Activated CD8-positive, alpha-beta memory T cell treated with anti-CD3 and anti-CD28 coated beads for 36 hours (primary cell): ENCODE data around the gene SCN1B. TPM values are rescaled to one million over a fixed set of nuclear protein-coding genes. Genes with fewer than 3 reads are reported as not detected.

ENCODE experiments used
- CTCF ChIA-PET: fragments of 350-600 bp; sonication (Branson Sonifier 250); formaldehyde crosslinking; loops from one replicate; lab custom pipeline; 2021; ENCODE audit warnings: antibody characterized with exemption; lab: Charles Lee
- POLR2A ChIA-PET: fragments of 350-600 bp; sonication (Branson Sonifier 250); formaldehyde crosslinking; loops from one replicate; lab custom pipeline; 2021; ENCODE audit warnings: antibody characterized with exemption; lab: Charles Lee
- total RNA-seq, 2 experiments: library from RNA; stranded (reverse); gene quantifications; one replicate each; pipeline ENCODE4 v1.2.3, GENCODE V29; 2021

The SCN1B gene
- total RNA-seq, 2 experiments from 2014 or later = 0.99 to 1.3 TPM

DNA sequence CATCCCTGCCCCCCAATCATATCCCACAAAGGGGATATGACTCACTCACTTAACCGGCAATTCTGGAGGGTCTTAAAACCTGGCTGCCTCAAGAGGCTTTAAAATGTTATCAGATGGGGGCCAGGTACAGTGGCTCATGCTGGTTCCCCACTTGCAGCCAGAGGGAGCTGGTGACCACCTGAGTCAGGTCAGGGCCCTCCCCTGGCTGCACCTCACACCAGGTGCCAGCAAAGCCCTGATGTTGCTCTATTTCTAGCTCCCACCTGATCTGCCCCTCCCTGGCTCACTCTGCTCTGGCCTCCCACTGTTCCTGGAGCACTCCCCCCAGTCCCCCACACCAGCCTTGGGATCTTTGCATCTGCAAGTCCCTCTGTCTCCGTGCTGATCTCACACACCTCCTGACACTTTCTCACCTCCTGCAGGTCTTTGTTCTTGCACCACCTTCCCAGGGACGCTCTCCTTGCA lies 25.5 kb downstream of the SCN1B start:
- ChIA-PET CTCF (interaction anchor here (0.6 to 1.6 kb wide), 4 partner anchors 12 to 1117 kb away, joined by 3 to 4 read pairs (median 4); no protein-coding TSS in a partner anchor), POLR2A (no interaction called here)

GRCh38 chr19:35056513-35057063 lies 26.3 kb downstream of the SCN1B start:
- ChIA-PET CTCF (interaction anchor here (1.6 kb wide), 1 partner anchor 85 kb away, joined by 4 read pairs; no protein-coding TSS in a partner anchor), POLR2A (no interaction called here)

DNA sequence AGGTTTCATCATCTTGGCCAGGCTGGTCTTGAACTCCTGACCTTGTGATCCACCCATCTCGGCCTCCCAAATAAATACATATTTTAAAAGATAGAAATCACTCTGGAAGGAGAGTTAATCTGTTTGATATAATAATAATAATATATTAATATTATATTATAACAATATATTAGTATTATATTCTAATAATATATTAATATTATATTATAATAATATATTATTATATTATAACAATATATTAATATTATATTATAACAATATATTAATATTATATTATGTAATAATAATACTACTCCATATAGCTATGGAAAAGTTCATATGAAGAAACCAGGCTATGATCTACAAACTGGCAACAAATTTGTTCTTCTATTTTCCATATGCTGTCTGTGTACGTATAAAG lies 28.1 kb downstream of the SCN1B start:
- POLR2A ChIA-PET = no interaction called here

DNA sequence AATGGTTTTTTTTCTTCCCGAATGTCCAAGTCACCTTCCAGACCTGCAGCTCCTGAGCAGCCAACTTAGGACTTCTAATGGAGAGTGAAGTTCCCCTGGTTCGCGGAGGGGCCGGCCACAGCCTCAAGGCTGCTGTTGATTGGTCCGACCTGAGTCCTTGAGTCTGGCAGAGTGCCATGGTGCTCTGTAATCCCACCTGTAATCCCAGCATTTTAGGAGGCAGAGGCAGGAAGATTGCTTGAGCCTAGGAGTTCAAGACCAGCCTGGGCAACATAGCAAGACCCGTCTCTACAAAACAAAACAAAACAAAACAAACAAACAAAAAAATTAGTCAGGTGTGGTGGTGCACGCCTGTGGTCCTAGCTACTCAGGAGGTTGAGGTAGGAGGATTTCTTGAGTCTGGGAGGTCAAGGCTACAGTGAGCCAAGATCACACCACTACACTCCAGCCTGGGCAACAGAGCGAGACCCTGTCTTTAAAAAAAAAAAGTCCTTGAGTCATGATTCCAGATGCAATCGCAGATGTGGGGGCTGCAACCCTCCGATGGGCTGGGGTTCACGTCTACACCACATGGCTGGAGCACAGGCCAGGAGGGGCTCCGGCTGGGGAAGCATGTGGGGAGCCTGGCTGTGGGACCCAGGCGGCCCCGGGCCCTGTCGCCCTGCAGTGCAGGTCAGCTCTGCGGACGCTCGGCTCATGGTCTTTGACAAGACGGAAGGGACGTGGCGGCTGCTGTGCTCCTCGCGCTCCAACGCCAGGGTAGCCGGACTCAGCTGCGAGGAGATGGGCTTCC lies 28.9 kb downstream of the SCN1B start:
- CTCF ChIA-PET = interaction anchor here (1.0 to 1.1 kb wide), 2 partner anchors 10 to 76 kb away, joined by 3 read pairs; partner anchors contain the start of gene LGI4
- POLR2A ChIA-PET = no interaction called here

More for the DNA sequence above, 28.1 kb downstream of the SCN1B start:
- CTCF ChIA-PET = interaction anchor here (1.0 to 1.1 kb wide), 2 partner anchors 10 to 77 kb away, joined by 3 read pairs; partner anchors contain the start of gene LGI4

DNA sequence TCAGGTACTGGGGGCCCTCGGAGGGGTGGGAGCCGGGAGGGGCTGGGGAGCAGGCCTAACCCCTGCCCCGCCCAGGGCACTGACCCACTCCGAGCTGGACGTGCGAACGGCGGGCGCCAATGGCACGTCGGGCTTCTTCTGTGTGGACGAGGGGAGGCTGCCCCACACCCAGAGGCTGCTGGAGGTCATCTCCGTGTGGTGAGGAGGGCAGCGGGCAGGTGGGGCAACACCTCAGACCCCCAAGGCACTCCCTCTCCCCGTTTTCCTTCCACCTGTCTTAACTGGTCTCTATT lies 29.5 kb downstream of the SCN1B start:
- CTCF ChIA-PET = no interaction called here
- POLR2A ChIA-PET = no interaction called here

DNA sequence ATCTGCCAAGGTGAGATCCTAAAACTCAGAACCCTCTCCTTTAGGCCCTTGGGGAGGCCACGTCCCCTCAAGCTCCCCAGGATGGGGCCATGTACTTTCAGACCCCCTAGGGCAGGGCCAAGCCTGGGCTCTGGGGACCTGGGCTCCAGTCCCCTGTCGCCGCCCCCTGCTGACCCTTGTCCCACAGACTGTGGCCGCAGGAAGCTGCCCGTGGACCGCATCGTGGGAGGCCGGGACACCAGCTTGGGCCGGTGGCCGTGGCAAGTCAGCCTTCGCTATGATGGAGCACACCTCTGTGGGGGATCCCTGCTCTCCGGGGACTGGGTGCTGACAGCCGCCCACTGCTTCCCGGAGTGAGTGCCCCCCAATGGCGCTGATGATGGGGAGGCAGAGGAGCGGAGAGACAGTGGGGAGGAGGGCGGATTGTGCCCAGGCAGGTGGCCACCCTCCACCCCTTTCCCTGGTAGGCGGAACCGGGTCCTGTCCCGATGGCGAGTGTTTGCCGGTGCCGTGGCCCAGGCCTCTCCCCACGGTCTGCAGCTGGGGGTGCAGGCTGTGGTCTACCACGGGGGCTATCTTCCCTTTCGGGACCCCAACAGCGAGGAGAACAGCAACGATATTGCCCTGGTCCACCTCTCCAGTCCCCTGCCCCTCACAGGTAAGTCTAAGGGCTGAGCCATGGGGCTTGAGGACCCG lies 30.0 kb downstream of the SCN1B start:
- POLR2A ChIA-PET = no interaction called here
- CTCF ChIA-PET = no interaction called here

DNA sequence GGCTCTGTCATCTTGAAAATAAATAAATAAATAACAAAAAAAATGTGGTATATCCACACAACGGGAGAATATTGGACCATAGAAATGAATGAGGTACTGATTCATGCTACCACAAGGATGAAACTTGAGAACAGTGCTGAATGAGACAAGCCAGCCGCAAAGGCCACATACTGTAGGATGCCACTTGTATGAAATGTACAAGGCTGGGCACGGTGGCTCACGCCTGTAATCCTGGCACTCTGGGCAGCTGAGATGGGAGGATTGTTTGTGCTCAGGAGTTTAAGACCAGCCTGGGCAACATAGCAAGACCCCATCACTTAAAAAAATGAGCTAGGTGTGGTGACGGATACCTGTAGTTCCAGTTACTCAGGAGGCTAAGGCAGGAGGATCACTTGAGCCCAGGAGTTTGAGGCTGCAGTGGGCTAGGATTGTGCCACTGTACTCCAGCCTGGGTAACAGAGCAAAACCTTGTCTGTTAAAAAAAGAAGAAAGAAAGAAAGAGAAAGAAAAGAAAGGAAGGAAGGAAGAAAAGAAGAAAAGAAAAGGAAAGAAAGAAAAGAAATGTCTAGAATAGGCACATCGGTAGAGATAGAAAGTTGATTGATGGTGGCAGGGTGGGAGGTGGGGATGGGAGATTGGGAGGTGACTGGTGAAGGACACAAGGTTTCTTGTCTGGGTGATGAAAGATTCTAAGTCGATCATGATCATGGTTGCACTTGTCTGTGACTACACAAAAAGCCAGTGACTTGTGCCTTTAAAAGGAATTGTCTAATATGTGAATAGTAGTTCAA lies 31.5 kb downstream of the SCN1B start:
- ChIA-PET POLR2A (no interaction called here), CTCF (interaction anchor here (0.6 kb wide), 1 partner anchor 11 kb away, joined by 3 read pairs; no protein-coding TSS in a partner anchor)

DNA sequence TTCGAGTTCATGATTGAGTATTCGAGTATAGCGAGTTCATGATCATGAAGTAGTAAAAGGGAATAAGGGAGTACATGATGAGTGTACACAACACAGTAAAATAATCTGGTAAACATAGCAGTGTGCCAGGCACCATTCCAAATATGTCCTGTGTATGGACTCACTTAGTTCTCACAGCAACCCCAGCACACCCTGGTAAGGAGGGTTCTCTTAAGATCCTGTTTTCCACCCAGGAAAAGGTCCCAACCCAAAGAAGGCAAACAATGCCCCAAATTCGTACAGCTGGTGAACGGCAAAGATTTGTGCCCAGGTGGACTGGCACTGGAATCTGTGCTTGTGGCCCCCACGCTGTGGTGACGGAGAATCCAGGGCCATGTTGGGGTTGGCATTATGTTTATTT lies 32.7 kb downstream of the SCN1B start:
- CTCF ChIA-PET = interaction anchor here (0.6 kb wide), 1 partner anchor 139 kb away, joined by 3 read pairs; no protein-coding TSS in a partner anchor

GRCh38 chr19:35063940-35064818 lies 33.9 kb downstream of the SCN1B start:
- ChIA-PET POLR2A (no interaction called here), CTCF (interaction anchor here (1.0 kb wide), 1 partner anchor 70 kb away, joined by 3 read pairs; the partner anchor contains the start of gene LGI4)

More for the DNA sequence above, 32.7 kb downstream of the SCN1B start:
- POLR2A ChIA-PET = no interaction called here

GRCh38 chr19:35065574-35065973 lies 35.3 kb downstream of the SCN1B start:
- CTCF ChIA-PET = interaction anchor here (1.0 to 2.9 kb wide), 3 partner anchors 27 to 70 kb away, joined by 3 to 29 read pairs (median 10); partner anchors contain the start of gene LGI4
- POLR2A ChIA-PET = no interaction called here

- CTCF ChIA-PET = interaction anchor here (1.5 to 2.9 kb wide), 8 partner anchors 14 to 216 kb away, joined by 4 to 29 read pairs (median 8); partner anchors contain the start of genes FXYD3, HAMP and LGI4
- POLR2A ChIA-PET = no interaction called here
Observed at GRCh38 chr19:35066121-35066520, 35.9 kb downstream of the SCN1B start.

DNA sequence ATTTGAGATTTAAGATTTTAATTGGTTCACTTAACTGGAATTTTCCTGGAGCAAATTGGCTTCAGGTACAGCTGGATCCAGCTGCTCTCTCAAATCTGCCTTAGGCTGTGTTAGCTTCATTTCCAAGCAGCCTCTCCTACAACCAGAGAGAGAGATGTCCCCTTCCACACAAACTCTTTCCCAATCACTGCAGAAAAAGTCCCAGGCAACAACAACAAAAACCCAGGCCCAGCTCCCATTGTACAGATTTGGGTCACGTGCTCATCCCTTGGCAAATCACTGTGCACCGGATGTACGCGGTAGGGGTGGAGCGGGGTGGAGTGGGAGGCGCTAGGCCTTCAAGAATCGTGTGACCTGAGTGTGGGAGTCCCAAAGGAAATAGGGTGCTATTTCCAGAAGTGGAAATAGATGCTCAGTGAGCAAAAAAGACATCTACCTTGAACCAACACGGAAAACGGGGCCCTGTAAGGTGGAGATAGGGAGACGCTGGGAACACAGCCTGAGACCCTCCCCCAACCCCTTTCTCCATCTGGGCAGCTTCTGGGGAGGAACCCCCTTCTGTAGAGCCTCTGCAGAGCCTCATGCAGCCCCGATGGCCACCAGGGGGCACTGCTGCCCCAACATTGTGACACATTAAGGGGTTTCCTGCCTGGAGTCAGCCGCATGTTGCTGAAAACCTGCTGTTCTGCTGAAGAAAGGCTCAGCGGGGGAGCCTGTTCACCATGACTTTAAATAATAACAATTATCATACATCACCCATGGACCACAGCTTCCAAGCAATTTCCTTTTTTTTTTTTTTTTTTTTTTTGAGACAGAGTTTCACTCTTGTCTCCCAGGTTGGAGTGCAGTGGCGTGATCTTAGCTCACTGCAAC lies 36.7 kb downstream of the SCN1B start:
- POLR2A ChIA-PET = interaction anchor here (0.6 to 0.7 kb wide), 3 partner anchors 87 to 247 kb away, joined by 4 to 5 read pairs (median 5); partner anchors contain the start of gene FXYD5
- CTCF ChIA-PET = interaction anchor here (0.6 to 2.9 kb wide), 21 partner anchors 11 to 387 kb away, joined by 3 to 29 read pairs (median 4); partner anchors contain the start of genes FXYD3, HAMP, LGI4 and USF2

DNA sequence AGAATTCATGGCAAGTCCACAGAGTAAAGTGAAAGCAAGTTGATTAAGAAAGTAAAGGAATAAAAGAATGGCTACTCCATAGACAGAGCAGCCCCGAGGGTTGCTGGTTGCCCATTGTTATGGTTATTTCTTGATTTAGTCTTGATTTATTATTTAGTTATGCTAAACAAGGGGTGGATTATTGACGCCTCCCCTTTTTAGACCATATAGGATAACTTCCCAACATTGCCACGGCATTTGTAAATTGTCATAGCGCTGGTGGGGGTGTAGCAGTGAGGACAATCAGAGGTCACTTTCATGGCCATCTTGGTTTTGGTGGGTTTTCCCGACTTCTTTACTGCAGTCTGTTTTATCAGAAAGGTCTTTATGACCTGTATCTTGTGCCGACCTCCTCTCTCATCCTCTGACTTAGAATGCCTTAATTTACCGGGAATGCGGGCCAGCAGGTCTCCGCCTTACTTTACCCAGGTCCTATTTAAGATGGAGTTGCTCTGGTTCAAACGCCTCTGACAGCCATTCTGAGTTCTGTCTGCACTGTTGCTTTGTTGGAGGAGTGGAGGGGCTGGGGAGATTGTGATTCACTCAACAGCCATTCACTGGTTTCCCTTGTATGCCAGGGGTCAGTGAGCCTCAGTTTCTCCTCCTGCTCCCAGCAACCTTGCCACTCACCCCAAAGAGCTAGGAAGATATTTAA lies 38.8 kb downstream of the SCN1B start:
- CTCF ChIA-PET = interaction anchor here (1.5 kb wide), 1 partner anchor 46 kb away, joined by 4 read pairs; no protein-coding TSS in a partner anchor
- POLR2A ChIA-PET = no interaction called here

DNA sequence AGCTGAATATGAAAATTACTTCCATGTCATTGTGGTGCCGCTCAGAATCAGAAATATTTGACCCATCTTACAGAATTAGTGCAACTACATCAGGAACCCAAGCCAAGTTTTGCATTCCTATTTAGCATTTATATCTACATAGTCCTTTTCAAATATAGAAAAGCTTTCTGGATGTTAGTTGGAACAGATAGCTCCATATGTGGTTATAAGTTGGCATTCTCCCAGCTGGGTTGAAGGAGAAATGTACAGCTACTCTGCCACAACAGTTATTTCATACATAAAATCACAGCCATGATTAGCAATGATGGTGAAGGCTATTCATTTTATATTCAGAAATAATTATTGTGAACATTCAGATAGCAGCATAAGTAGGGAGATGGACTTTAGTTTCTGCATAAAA lies 39.4 kb downstream of the SCN1B start:
- POLR2A ChIA-PET = no interaction called here
- CTCF ChIA-PET = interaction anchor here (1.5 to 1.9 kb wide), 2 partner anchors 17 to 45 kb away, joined by 4 to 6 read pairs; no protein-coding TSS in a partner anchor

GRCh38 chr19:35070471-35070870 lies 40.2 kb downstream of the SCN1B start:
- ChIA-PET POLR2A (no interaction called here), CTCF (interaction anchor here (1.5 to 1.9 kb wide), 2 partner anchors 16 to 45 kb away, joined by 4 to 6 read pairs; no protein-coding TSS in a partner anchor)

DNA sequence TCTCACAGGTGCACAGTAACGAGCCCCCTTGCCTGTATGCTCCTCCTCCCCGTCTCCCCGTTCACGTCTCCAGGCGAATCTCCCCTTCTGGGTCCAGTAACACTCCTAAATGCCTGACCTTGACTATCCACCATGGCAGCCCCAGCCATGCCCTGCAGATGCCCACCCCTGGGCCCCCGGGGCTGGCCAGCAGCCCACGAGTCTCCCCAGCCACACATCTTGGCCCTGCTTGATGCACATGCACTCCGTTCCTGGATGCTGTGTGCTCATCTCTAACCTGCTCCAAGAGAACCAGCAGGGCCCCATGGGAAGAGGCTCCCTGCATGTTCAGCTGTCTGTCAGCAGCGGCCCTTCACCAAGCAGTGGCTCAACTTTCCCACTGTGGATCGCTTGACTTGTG lies 43.2 kb downstream of the SCN1B start:
- ChIA-PET POLR2A (no interaction called here), CTCF (no interaction called here)
